ENCODE data around the gene TMEM107.

Gene TMEM107

DNA sequence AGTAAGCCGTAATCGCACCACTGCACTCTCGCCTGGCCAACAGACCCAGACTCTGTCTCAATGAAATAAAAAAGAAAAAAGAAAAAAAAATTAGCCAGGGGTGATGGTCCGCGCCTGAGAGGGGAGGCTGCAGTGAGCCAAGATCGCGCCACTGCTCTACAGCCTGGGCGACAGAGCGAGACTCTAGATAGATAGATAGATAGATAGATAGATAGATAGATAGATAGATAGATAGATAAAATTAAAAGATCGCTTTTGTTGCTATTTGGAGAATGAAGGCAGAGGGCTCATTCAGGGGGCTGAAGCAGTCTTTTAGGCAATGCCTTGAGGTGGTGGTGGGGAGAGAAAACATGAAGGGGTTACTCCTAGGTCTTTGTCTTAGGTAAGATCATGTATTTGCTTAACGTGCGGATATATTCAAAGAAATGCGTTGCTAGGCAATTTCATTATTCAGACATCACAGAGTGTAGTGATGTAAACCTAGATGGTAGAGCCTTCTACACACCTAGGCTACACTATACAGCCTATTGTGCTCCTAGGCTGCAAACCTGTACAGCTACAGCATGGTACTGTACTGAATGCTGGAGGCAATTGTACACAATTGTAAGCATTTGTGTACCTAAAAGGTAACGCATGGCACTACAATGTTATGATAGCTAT is 47.9 kb downstream of the TMEM107 start:
- no peak for DNase-seq

DNA sequence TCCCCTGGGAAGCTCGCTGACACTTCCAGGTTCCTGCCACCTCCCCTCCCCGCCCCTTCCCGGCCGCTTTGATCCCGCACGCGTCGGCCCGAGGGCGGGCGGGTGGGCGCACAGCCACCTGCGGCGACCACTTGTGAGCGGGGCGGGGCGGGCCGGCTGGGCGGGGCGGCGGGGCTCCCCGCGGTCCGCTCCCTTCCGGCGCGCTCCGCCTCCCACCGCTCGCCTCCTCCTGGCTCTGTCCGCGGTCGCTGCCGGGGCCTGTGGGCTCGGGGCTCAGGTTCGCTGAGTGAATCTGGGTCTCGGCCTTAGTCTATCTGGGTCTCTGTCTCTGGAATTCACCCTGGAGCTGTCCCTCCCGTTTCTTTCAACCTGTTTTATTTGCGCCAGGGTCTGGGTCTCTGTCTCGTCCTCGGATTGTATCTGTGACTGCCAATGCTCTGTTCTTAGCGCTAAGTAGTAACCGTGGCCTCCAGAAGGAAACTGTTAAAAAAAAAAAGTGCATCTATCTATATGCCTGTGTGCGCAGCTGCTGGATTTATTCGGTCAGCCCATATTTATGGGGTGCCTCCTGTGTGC is 49.6 kb downstream of the TMEM107 start:
- DNase-seq: peak; percentile 77 to 87

GRCh38 chr17:8125947-8126490 is 50.2 kb downstream of the TMEM107 start:
- peak; percentile 69 to 73 for DNase-seq

GRCh38 chr17:8125154-8125946 is 50.8 kb downstream of the TMEM107 start:
- peak; percentile 79 to 80 for DNase-seq

DNA sequence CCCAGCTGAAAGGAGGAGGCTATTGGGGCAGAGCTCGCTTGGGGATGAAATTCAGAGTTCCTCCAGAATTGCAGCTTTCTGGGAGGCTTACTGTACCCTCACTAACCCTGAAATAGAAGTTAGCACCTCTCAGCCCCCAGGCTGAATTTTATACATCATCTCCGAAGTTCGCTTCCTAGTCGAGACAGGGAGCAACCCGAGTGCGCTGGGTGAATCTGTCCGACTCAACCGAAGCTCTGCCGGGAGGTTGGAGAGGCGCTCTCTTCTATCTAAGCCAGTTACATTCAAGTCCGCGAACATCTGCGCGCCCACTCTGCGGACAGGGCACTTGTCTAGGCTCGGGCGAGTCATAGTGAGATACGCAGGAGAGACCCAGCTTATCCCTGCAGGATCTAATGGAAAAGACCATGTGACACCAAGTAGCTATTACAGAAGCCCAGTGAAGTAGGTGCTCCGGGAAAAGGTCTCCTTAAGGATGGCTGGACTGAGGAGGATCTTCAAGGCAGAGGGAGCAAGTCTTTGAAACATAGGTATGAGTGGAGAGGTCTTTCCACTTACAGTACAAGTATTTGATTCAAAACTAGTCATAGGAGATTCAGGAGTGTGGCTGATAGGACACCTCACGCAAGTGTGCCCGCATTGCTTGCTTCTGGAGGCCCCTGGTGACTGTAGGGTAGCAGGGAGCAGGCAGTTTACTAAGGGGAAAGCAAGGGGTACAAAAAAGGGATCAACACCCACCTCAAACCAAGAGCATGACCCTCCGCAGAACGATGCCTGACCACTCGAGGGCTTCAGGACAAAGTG is 51.6 kb downstream of the TMEM107 start:
- DNase-seq: peak; percentile 51 to 66

- DNase-seq: peak; percentile 61 to 62
Observed at GRCh38 chr17:8123695-8124349, 52.4 kb downstream of the TMEM107 start, which contains the start of gene HES7. TSS of gene HES7 (minus strand) at chr17:8124106. CDS start at chr17:8124084, 22 bp downstream.

DNA sequence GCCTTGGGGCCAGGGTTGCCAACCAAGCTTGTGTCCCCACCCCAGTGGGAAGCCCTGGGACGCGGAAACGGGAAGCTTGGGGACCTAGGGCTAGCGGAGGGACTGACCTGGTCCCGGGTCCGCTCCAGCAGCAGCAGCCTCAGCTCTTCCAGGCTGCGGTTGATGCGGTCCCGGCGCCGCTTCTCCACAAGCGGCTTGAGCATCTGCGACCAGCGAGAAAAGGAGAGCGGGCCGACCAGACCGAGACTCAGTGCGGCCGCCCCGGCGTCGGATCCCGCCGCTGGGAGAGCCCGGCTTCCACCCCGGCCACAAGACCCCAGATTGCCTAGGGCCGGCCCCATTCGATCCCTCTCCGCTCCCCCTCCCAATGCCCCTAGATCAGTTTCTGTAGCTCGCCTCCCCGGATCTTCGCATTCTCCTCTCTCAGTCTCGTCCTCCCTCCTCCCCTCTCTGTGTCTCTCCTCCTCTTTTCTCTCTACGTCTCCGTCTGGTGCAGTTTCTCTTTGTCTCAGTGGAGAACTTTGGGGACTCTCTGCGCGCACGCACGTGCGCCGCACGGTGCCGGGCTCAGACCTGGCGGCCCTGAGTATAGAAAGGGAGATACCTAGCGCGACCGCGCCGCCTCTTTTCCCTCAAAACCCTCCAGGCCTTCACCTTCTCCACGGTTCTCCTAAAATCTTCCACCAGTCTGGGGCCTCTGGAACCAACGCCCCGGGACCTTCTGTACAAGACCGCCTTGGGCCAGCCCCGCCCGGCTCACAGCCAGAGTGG is 53.1 kb downstream of the TMEM107 start:
- DNase-seq: no peak

All from SHP77 (cell line).